ENCODE results near the gene RYR2.

DNA sequence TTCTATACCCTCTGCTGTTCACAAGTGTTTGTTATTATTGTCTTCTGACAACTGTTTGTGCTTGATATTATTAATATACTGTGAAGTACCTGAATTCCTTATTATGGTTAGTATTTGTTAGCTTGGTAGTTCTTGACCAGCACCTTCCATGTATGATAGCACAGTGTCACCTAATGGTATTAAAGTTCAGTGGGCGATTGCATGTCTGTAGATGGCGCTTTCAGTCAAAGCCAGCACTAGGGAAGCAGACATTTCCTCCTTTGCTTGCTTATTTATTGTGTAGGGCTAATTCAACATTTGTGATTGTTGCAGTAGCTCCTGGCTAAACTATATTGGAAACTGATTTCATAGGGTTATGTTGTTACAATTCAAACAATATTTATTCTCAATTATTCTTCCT is 630.8 kb downstream of the RYR2 start:
- no peak for TF ChIP-seq POLR2A (IDR thresholded peaks at IDR 0.05)
- TF ChIP-seq, protein P1, sequence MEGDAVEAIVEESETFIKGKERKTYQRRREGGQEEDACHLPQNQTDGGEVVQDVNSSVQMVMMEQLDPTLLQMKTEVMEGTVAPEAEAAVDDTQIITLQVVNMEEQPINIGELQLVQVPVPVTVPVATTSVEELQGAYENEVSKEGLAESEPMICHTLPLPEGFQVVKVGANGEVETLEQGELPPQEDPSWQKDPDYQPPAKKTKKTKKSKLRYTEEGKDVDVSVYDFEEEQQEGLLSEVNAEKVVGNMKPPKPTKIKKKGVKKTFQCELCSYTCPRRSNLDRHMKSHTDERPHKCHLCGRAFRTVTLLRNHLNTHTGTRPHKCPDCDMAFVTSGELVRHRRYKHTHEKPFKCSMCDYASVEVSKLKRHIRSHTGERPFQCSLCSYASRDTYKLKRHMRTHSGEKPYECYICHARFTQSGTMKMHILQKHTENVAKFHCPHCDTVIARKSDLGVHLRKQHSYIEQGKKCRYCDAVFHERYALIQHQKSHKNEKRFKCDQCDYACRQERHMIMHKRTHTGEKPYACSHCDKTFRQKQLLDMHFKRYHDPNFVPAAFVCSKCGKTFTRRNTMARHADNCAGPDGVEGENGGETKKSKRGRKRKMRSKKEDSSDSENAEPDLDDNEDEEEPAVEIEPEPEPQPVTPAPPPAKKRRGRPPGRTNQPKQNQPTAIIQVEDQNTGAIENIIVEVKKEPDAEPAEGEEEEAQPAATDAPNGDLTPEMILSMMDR (IDR thresholded peaks at IDR 0.05): no peak
- TF ChIP-seq EP300 (IDR thresholded peaks at IDR 0.05; ENCODE audit: low read depth): no peak
- TF ChIP-seq POLR2AphosphoS5 (IDR thresholded peaks at IDR 0.05): no peak
